Activated CD4-positive, CD25-positive, alpha-beta regulatory T cell treated with anti-CD3 and anti-CD28 coated beads, Interleukin-2, amount 50 U/mL, for 16 hours (primary cell): Measurements from ENCODE around the gene ANKRD35.
A peak's percentile ranks its signal among the peaks of the same experiment; 100 is the strongest.
"Not testable (repeated sequence)": the region's sequence is repeated elsewhere in the genome, so short reads cannot be mapped to it uniquely, and the experiment has no call there.

Experiments used
- DNase-seq: peaks from one replicate; pipeline ENCODE4 v3.0.0-alpha.2; 2020; ENCODE audit warnings: low read depth, low spot score

Gene ANKRD35

GRCh38 chr1:145885738-145886287 is at the start of gene ANKRD35:
TSS of gene ANKRD35 (minus strand) at chr1:145885866. CDS start at chr1:145885758, 108 bp downstream.
- peak; percentile 67 for DNase-seq

- DNase-seq, result not testable (repeated sequence)
Observed at GRCh38 chr1:145932522-145933009, 46.9 kb upstream of the ANKRD35 start.

- no peak for DNase-seq
Observed at GRCh38 chr1:145927916-145928643, 42.4 kb upstream of the ANKRD35 start.

GRCh38 chr1:145927063-145927886 is 41.6 kb upstream of the ANKRD35 start, which contains the start of gene RBM8A:
TSS of gene RBM8A (minus strand) at chr1:145927484. CDS start at chr1:145927426, 58 bp downstream.
- peak; percentile 93 for DNase-seq

- no peak for DNase-seq
Observed at GRCh38 chr1:145926686-145927062, 41.0 kb upstream of the ANKRD35 start.

- DNase-seq, result no peak
Observed at GRCh38 chr1:145922266-145922665, 36.6 kb upstream of the ANKRD35 start.

GRCh38 chr1:145920297-145920696 is 34.6 kb upstream of the ANKRD35 start:
- not testable (repeated sequence) for DNase-seq

- DNase-seq, result no peak
Observed at GRCh38 chr1:145918992-145919939, 33.6 kb upstream of the ANKRD35 start.

GRCh38 chr1:145918144-145918991 is 32.7 kb upstream of the ANKRD35 start, which contains the start of gene PEX11B:
TSS of gene PEX11B (minus strand) at chr1:145918717. CDS start at chr1:145918688, 29 bp downstream.
- peak; percentile 87 for DNase-seq

- DNase-seq, result no peak
Observed at GRCh38 chr1:145917595-145917994, 31.9 kb upstream of the ANKRD35 start.

GRCh38 chr1:145916745-145917144 is 31.1 kb upstream of the ANKRD35 start:
- no peak for DNase-seq

GRCh38 chr1:145912128-145912641 is 26.5 kb upstream of the ANKRD35 start:
- DNase-seq, result no peak

GRCh38 chr1:145908653-145909052 is 23.0 kb upstream of the ANKRD35 start:
- DNase-seq, result no peak

GRCh38 chr1:145906954-145907753 is 21.5 kb upstream of the ANKRD35 start:
- DNase-seq, result no peak

- no peak for DNase-seq
Observed at GRCh38 chr1:145901312-145902021, 15.8 kb upstream of the ANKRD35 start.

GRCh38 chr1:145898756-145899155 is 13.1 kb upstream of the ANKRD35 start:
- no peak for DNase-seq

- DNase-seq, result no peak
Observed at GRCh38 chr1:145897969-145898368, 12.3 kb upstream of the ANKRD35 start.

GRCh38 chr1:145895471-145895870 is 9.8 kb upstream of the ANKRD35 start:
- DNase-seq, result no peak
